Osteoblast (primary cell): ENCODE data around the gene KRT6B. TPM values are rescaled to one million over a fixed set of nuclear protein-coding genes. Genes with fewer than 3 reads are reported as not detected.
"Not testable (repeated sequence)": the region's sequence is repeated elsewhere in the genome, so short reads cannot be mapped to it uniquely, and the experiment has no call there.

Experiments
- DNase-seq: peaks from one replicate; pipeline ENCODE4 v3.0.0; 2011; ENCODE audit warnings: low spot score, mixed read lengths; ENCODE audit not compliant: insufficient read length; ENCODE audit errors: missing footprints
- H2AFZ ChIP-seq: 2 replicates; pipeline ENCODE4 v1.6.0; 2011; ENCODE audit warnings: mild to moderate bottlenecking, low read length
- H3K27ac ChIP-seq: 2 replicates; pipeline ENCODE4 v1.5.1; 2011; ENCODE audit warnings: mild to moderate bottlenecking, low read depth, low read length, moderate library complexity
- H3K27me3 ChIP-seq: 2 replicates; pipeline ENCODE4 v1.6.0; 2012; ENCODE audit warnings: mild to moderate bottlenecking, control low read depth, inconsistent platforms, low read length, moderate library complexity; ENCODE audit not compliant: insufficient read depth
- H3K36me3 ChIP-seq: 2 replicates; pipeline ENCODE4 v1.5.1; 2011; ENCODE audit warnings: mild to moderate bottlenecking, low read length, control low read depth, moderate library complexity; ENCODE audit not compliant: insufficient read depth
- H3K4me1 ChIP-seq: 2 replicates; pipeline ENCODE4 v1.5.1; 2011; ENCODE audit warnings: mild to moderate bottlenecking, low read length, control low read depth, moderate library complexity; ENCODE audit not compliant: insufficient read depth
- H3K4me2 ChIP-seq: 2 replicates; pipeline ENCODE4 v1.6.0; 2011; ENCODE audit warnings: mild to moderate bottlenecking, low read length; ENCODE audit not compliant: insufficient read depth
- H3K4me3 ChIP-seq: fragments of 200-600 bp; sonication (generic); 3 replicates; pipeline ENCODE4 v1.5.1; 2012; ENCODE audit warnings: mild to moderate bottlenecking, low read length, inconsistent platforms; ENCODE audit not compliant: insufficient read depth
- H3K79me2 ChIP-seq: 2 replicates; pipeline ENCODE4 v1.6.0; 2012; ENCODE audit warnings: mild to moderate bottlenecking, low read length, control low read depth, inconsistent platforms; ENCODE audit not compliant: insufficient read depth
- H3K9me3 ChIP-seq: 2 replicates; pipeline ENCODE4 v1.5.1; 2011; ENCODE audit warnings: low read depth, low read length, control low read depth
- H4K20me1 ChIP-seq: 2 replicates; pipeline ENCODE4 v1.6.0; 2012; ENCODE audit warnings: mild to moderate bottlenecking, low read length, control low read depth; ENCODE audit not compliant: insufficient read depth
- CTCF ChIP-seq: IDR thresholded peaks from 2 replicates; pipeline ENCODE4 v1.5.1; 2011; ENCODE audit warnings: mild to moderate bottlenecking, low read depth, low read length, moderate library complexity; ENCODE audit errors: extremely low read depth
- total RNA-seq: library from RNA; depleted of rRNA; stranded (reverse); fragments of >200 nt; gene quantifications from 2 replicates; pipeline ENCODE4 v1.2.3, GENCODE V29; 2012

The KRT6B gene
- total RNA-seq, 1 donor = not detected

DNA sequence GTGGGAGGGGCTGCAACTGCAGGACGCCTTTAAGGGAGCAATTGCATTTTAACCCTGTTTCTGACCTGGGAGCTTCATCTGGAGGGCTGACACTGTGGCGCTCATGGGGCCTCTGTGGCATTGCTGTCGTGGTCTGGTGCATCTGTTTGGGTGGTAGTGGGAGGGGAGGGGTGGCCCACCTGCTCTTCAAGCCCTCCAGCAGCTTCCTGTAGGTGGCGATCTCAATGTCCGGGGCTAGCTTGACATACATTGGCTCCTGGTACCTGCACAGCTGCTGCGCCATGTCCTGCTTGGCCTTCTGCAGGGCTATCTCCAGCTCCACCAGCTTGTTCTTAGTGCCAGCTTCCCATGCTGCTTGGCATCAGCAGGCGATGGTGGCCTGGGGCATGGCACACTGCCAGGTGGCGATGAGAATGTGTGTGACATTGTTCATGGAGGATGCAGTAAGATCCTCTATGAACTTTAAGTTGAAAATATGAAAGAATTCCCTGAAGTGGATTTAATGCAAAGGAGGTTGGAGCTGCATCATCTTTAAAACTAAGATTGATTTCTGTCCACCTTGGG is 38.1 kb downstream of the KRT6B start:
- peaks cover 4% of the 10 kb centered on the region for H3K4me1 ChIP-seq
- H3K36me3 ChIP-seq = no peaks in the 10 kb centered on the region
- TF ChIP-seq CTCF = no peak
- no peaks in the 10 kb centered on the region for H3K79me2 ChIP-seq
- H2AFZ ChIP-seq = no peak overlapping the region
- H3K27me3 ChIP-seq = no peaks in the 10 kb centered on the region
- H3K9me3 ChIP-seq = no peaks in the 10 kb centered on the region
- no peak overlapping the region for H3K4me3 ChIP-seq
- H3K27ac ChIP-seq = no peak overlapping the region
- H4K20me1 ChIP-seq = no peaks in the 10 kb centered on the region
- no peak overlapping the region for H3K4me2 ChIP-seq
- no peak for DNase-seq

GRCh38 chr12:52413202-52413601 is 38.7 kb downstream of the KRT6B start:
- H3K4me3 ChIP-seq = no peak overlapping the region
- H2AFZ ChIP-seq = no peak overlapping the region
- H3K9me3 ChIP-seq = no peaks in the 10 kb centered on the region
- H3K27ac ChIP-seq = no peak overlapping the region
- H3K4me1 ChIP-seq = peaks cover 4% of the 10 kb centered on the region
- H3K79me2 ChIP-seq = no peaks in the 10 kb centered on the region
- no peaks in the 10 kb centered on the region for H3K36me3 ChIP-seq
- no peaks in the 10 kb centered on the region for H4K20me1 ChIP-seq
- DNase-seq = no peak
- H3K27me3 ChIP-seq = peaks cover 4% of the 10 kb centered on the region
- no peak overlapping the region for H3K4me2 ChIP-seq
- no peak for TF ChIP-seq CTCF

DNA sequence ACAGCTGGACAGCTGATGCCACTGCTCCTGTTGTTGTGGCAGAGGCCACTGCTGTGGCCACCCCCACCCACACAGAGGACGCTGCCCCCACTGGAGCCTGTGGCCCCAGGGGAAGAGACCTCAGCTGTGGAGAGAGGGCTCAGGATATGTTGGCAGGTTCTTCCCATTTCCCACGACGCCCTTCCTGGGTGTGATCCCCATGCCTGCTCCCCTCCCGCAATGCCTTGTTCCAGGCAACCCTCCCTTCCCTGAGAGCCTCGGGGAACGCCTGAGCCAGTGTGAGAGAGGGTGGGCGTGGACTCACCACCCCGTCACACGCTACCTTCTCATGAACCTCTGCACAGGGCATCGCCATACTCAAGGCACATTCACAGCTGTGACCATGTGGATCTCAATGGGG is 40.1 kb downstream of the KRT6B start:
- no peak overlapping the region for H3K4me2 ChIP-seq
- H3K4me1 ChIP-seq = peaks cover 4% of the 10 kb centered on the region
- H3K9me3 ChIP-seq = no peaks in the 10 kb centered on the region
- no peak overlapping the region for H2AFZ ChIP-seq
- no peaks in the 10 kb centered on the region for H4K20me1 ChIP-seq
- no peak overlapping the region for H3K4me3 ChIP-seq
- no peaks in the 10 kb centered on the region for H3K36me3 ChIP-seq
- H3K79me2 ChIP-seq = no peaks in the 10 kb centered on the region
- no peak for DNase-seq
- no peak overlapping the region for H3K27ac ChIP-seq
- TF ChIP-seq CTCF = no peak
- H3K27me3 ChIP-seq = peaks cover 13% of the 10 kb centered on the region

- H3K27ac ChIP-seq, H3K4me2 ChIP-seq, H3K4me3 ChIP-seq, H2AFZ ChIP-seq, DNase-seq, H3K36me3 ChIP-seq, H4K20me1 ChIP-seq, H3K79me2 ChIP-seq, H3K9me3 ChIP-seq, H3K4me1 ChIP-seq: not testable (repeated sequence)
- H3K27me3 ChIP-seq = peaks cover 13% of the 10 kb centered on the region
These were observed 41.2 kb downstream of the KRT6B start for GRCh38 chr12:52410589-52411248.
